ENCODE results near the gene OR2T34. TPM values are rescaled to one million over a fixed set of nuclear protein-coding genes. Genes with fewer than 3 reads are reported as not detected.
"Not testable (repeated sequence)": the region's sequence is repeated elsewhere in the genome, so short reads cannot be mapped to it uniquely, and the experiment has no call there.

Gene OR2T34
- total RNA-seq (2021) = not detected in 2 replicates
- long read RNA-seq = 0 reads

- not testable (repeated sequence) for H4K5ac ChIP-seq (ENCODE audit: insufficient read length, low read depth, low read length); H2AK5ac ChIP-seq (ENCODE audit: insufficient read length, low read length); H4K20me1 ChIP-seq (ENCODE audit: control insufficient read depth, insufficient read depth, insufficient read length); H3T11ph ChIP-seq (ENCODE audit: low read length); H3K23me2 ChIP-seq (ENCODE audit: insufficient read length, low read depth, low read length, poor library complexity, severe bottlenecking); H3K14ac ChIP-seq (ENCODE audit: insufficient read depth, low read length); H3K4me2 ChIP-seq (ENCODE audit: insufficient read depth, insufficient read length, low read length); H3K79me1 ChIP-seq (ENCODE audit: insufficient read depth, low read depth, low read length, poor library complexity, severe bottlenecking); H3K9ac ChIP-seq (ENCODE audit: extremely low read depth, insufficient read length, low read length); H3K4me3 Mint-ChIP-seq; H3K79me2 ChIP-seq (ENCODE audit: insufficient read depth, low read length); H2BK5ac ChIP-seq (ENCODE audit: insufficient read length, low read length); H4K8ac ChIP-seq (replicated peaks; ENCODE audit: insufficient read length, low read depth, low read length); H2BK12ac ChIP-seq (ENCODE audit: insufficient read length, low read depth, low read length); H3K4ac ChIP-seq (ENCODE audit: low read depth, low read length); H3K27ac Mint-ChIP-seq; DNase-seq; H3K23ac ChIP-seq (ENCODE audit: insufficient read length, low read depth, low read length); H2BK120ac ChIP-seq (ENCODE audit: low read depth, low read length, poor library complexity, severe bottlenecking); H2BK15ac ChIP-seq (ENCODE audit: low read depth, low read length); H3K27me3 ChIP-seq (ENCODE audit: insufficient read depth, low read length); H3K27ac ChIP-seq (ENCODE audit: insufficient read length, low read depth, low read length); H3K18ac ChIP-seq (ENCODE audit: insufficient read length, low read depth, low read length); H2AFZ ChIP-seq (ENCODE audit: low read length); H3K56ac ChIP-seq (ENCODE audit: insufficient read length, low read depth, low read length); H2BK20ac ChIP-seq (ENCODE audit: low read depth, low read length, poor library complexity, severe bottlenecking); H4K91ac ChIP-seq (ENCODE audit: insufficient read length, low read depth, low read length); H3K4me1 ChIP-seq (ENCODE audit: insufficient read depth, low read length); H3K27me3 Mint-ChIP-seq (ENCODE audit: low read depth); H3K4me1 Mint-ChIP-seq
- peaks cover 14% of the 10 kb centered on the region for H3K9me3 ChIP-seq (ENCODE audit: control insufficient read depth, low read depth, low read length)
- H3K36me3 Mint-ChIP-seq (ENCODE audit: insufficient read depth in 1 of 3, low read depth in 3 of 3) = peaks cover 0 to 18% (median 8%) of the 10 kb centered on the region in 3 experiments; a peak in 6 of 7 replicates
- H3K9me3 Mint-ChIP-seq = peaks cover 51 to 55% of the 10 kb centered on the region in 2 experiments
- no CpG with 5 or more reads among the region's 3 CpGs for WGBS (ENCODE audit: extremely low coverage, insufficient read length, low lambda C conversion rate)
Observed at GRCh38 chr1:248574657-248575056, at the start of gene OR2T34. TSS of gene OR2T34 (minus strand) at chr1:248574757. CDS start at chr1:248574757, 0 bp downstream.
